IPS DF 6.9 (cell line): Measurements from ENCODE around the gene EIF4G3.

ENCODE experiments used
- DNase-seq: peaks from one replicate; pipeline ENCODE4 v3.0.0-alpha.2; 2013; ENCODE audit warnings: low read depth, low spot score
- H3K27ac ChIP-seq: one replicate; pipeline ENCODE4 v1.5.1; 2013; ENCODE audit warnings: low read length, control low read depth
- H3K27me3 ChIP-seq: 2 replicates; pipeline ENCODE4 v1.6.1; 2013; ENCODE audit warnings: mild to moderate bottlenecking, low read length; ENCODE audit not compliant: control insufficient read depth, insufficient read depth
- H3K36me3 ChIP-seq: 2 replicates; pipeline ENCODE4 v1.6.1; 2013; ENCODE audit warnings: low read length; ENCODE audit not compliant: control insufficient read depth, insufficient read depth
- H3K4me1 ChIP-seq: 2 replicates; pipeline ENCODE4 v1.6.1; 2013; ENCODE audit warnings: low read length; ENCODE audit not compliant: control insufficient read depth, insufficient read depth
- H3K4me3 ChIP-seq: 2 replicates; pipeline ENCODE4 v1.5.1; 2013; ENCODE audit warnings: mild to moderate bottlenecking, low read length
- H3K9me3 ChIP-seq: 2 replicates; pipeline ENCODE4 v1.6.1; 2013; ENCODE audit warnings: low read length, inconsistent platforms; ENCODE audit not compliant: control insufficient read depth, insufficient read depth
- WGBS: extraction: QIAGEN DNeasy Blood & Tissue Kit; methylation state at CpG from one replicate; pipeline ENCODE4 v1.1.7; 2013; ENCODE audit warnings: mixed read lengths, missing lambda C conversion rate; ENCODE audit not compliant: insufficient read length, insufficient coverage; 5-methylcytosine and 5-hydroxymethylcytosine counted together

Gene EIF4G3

DNA sequence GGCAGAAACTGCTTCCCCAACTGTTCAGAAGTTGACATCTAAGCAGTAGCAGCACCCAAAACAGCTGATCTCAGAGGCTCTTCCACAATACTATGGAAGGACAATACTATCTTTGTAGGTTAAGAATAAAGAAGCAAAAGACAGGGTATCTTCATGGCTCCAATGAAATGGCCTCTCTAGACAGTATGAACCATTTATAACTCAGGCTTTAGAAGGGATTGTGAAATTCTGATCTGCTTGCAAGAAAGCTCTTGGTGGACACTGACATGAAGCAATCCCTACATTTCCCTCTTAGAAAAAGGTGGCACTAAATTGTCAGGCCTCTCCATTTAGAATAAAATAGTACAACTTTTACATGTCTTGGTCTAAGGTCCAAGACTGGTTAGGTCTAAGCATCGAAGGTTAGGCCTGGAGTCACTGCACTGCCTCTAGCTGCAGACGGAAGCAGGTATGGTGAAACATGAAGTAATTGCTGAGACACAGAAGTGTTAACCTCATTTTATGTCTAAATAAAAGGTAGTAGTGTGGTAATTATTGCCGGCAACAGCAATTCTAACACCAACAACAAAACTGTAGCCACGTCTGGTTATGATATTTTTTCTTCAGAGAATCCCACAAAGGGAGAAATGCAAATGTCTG lies 339.0 kb downstream of the EIF4G3 start:
- no peak for DNase-seq
- Histone ChIP-seq H3K4me3 (no peak overlapping the region), H3K4me1 (no peaks in the 10 kb centered on the region), H3K27ac (no peak overlapping the region), H3K9me3 (no peaks in the 10 kb centered on the region), H3K27me3 (no peaks in the 10 kb centered on the region), H3K36me3 (no peaks in the 10 kb centered on the region; the same call in 1 of the 2 replicates)
- WGBS: no CpG with 5 or more reads among the region's 4 CpGs

- no CpG with 5 or more reads among the region's 4 CpGs for WGBS
- H3K36me3 ChIP-seq: no peaks in the 10 kb centered on the region; the same call in 1 of the 2 replicates
- no peak for DNase-seq
Measured at GRCh38 chr1:20836230-20836629, 340.5 kb downstream of the EIF4G3 start.

DNA sequence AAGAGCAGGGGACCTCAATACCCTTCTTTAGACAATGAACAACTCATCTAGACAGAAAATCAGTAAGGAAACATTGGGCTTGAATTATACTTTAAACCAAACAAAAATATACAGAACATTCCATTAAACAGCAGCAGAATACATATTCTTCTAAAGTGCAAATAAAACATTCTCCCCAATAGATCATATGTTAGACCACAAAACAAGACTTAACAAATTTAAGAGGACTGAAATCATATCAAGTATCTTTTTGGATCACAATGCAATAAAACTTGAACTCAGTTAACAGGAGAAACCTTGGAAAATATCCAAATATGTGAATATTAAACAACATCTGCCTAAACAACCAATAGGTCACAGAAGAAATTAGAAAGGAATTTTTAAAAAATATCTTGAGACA lies 341.9 kb downstream of the EIF4G3 start:
- no peaks in the 10 kb centered on the region for H3K4me1 ChIP-seq
- no peak overlapping the region for H3K4me3 ChIP-seq
- no peaks in the 10 kb centered on the region for H3K9me3 ChIP-seq
- no peaks in the 10 kb centered on the region for H3K27me3 ChIP-seq
- no peak overlapping the region for H3K27ac ChIP-seq
- DNase-seq: no peak
- H3K36me3 ChIP-seq: no peaks in the 10 kb centered on the region

More at GRCh38 chr1:20836230-20836629, 340.5 kb downstream of the EIF4G3 start:
- Histone ChIP-seq H3K9me3 (no peaks in the 10 kb centered on the region), H3K27ac (no peak overlapping the region), H3K4me1 (no peaks in the 10 kb centered on the region), H3K4me3 (no peak overlapping the region), H3K27me3 (no peaks in the 10 kb centered on the region)

DNA sequence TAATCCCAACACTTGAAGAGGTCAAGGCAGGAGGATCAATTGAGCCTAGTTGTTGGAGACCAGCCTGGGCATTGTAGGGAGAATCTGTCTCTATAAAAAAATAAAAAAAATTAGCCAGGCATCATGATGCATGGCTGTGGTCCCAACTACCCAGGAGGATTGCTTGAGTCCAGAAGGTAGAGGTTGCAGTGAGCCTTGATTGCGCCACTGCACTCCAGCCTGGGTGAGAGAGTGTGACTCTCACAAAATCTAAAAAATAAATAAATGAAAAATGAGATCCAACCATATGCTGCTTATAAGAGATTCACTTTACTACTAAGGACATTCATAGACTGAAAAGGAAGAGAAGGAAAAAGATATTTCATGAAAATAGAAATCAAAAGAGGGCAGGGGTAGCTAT lies 342.5 kb downstream of the EIF4G3 start:
- no peaks in the 10 kb centered on the region for H3K4me1 ChIP-seq
- H3K27ac ChIP-seq: no peak overlapping the region
- no peak overlapping the region for H3K4me3 ChIP-seq
- H3K36me3 ChIP-seq: no peaks in the 10 kb centered on the region
- no peaks in the 10 kb centered on the region for H3K27me3 ChIP-seq
- no CpG with 5 or more reads among the region's 1 CpG for WGBS
- no peak for DNase-seq
- H3K9me3 ChIP-seq: no peaks in the 10 kb centered on the region

- WGBS: no CpG with 5 or more reads among the region's 2 CpGs
- H3K4me3 ChIP-seq: no peak overlapping the region
- no peaks in the 10 kb centered on the region for H3K27me3 ChIP-seq
- no peaks in the 10 kb centered on the region for H3K4me1 ChIP-seq
- no peaks in the 10 kb centered on the region for H3K9me3 ChIP-seq
- no peaks in the 10 kb centered on the region for H3K36me3 ChIP-seq
- no peak overlapping the region for H3K27ac ChIP-seq
- DNase-seq: no peak
Measured at GRCh38 chr1:20830378-20830777, 346.3 kb downstream of the EIF4G3 start.

DNA sequence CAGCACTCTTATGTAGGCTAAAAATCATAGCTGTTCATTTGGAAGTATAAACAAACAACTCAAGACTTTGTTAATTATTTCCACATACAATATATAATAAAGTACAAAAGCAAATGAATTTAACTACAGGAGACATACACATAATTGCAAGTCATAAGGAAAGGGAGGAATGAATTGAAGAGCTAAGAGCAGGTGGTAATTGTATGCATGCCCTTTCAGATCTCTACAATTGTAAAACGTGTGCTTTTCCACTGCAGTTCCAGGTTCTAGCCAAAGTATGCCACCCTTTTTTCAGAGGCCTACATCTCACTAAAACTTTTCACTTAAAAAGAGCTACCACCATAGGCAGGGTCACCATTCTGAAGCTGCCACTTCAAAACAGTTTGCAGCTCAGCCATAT lies 346.8 kb downstream of the EIF4G3 start:
- Histone ChIP-seq H3K9me3 (no peaks in the 10 kb centered on the region), H3K4me3 (no peak overlapping the region), H3K27me3 (no peaks in the 10 kb centered on the region), H3K4me1 (no peaks in the 10 kb centered on the region), H3K36me3 (no peaks in the 10 kb centered on the region), H3K27ac (no peak overlapping the region)
- no CpG with 5 or more reads among the region's 1 CpG for WGBS
- DNase-seq: no peak

DNA sequence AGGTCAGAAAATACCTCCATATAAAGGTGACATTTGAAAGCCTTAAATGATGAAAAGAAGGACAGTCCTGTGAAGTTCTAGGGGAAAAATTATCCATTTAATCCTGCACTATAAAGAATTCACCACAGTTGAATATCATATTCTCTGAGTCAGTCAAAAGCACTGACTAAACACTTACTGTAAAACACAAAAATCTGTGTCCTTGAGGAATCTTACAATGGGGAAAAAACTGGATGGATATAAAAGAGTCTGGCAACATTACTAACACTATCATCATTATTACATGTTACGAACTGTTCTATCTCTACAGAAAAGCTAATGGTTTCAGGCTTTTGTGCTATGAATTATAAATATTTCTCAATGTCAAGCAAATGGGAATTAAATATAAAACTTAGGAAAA lies 347.2 kb downstream of the EIF4G3 start:
- Histone ChIP-seq H3K27me3 (no peaks in the 10 kb centered on the region), H3K27ac (no peak overlapping the region), H3K4me3 (no peak overlapping the region), H3K9me3 (no peaks in the 10 kb centered on the region), H3K4me1 (no peaks in the 10 kb centered on the region), H3K36me3 (no peaks in the 10 kb centered on the region)
- no peak for DNase-seq
- WGBS: no CpG with 5 or more reads among the region's 1 CpG

DNA sequence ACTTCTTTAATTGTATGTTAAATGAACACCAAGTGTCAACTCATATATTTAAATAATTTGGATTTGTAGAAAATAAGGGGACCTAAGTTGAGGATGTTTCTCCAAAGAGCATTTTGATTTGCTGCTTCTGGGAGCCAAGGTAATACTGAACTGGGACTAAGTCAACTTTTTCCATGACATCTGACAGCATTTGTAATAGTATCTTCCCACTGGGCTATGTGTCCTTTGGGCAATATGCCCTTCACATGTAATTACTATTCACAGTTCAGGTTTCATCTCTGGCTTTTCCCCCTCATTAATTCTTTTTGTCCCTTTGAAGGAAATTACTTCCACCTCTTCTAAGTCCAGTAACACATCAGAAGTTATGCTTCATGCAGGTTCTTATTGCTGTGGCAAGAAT lies 352.9 kb downstream of the EIF4G3 start:
- no peak for DNase-seq
- no peaks in the 10 kb centered on the region for H3K36me3 ChIP-seq
- no peak overlapping the region for H3K4me3 ChIP-seq
- no peak overlapping the region for H3K27ac ChIP-seq
- no peaks in the 10 kb centered on the region for H3K27me3 ChIP-seq
- H3K4me1 ChIP-seq: no peaks in the 10 kb centered on the region
- no peaks in the 10 kb centered on the region for H3K9me3 ChIP-seq

GRCh38 chr1:20821466-20821865 lies 355.2 kb downstream of the EIF4G3 start:
- H3K27ac ChIP-seq: no peak overlapping the region
- no peak for DNase-seq
- WGBS: no CpG with 5 or more reads among the region's 2 CpGs

GRCh38 chr1:20819818-20820217 lies 356.9 kb downstream of the EIF4G3 start:
- no peaks in the 10 kb centered on the region for H3K36me3 ChIP-seq
- H3K9me3 ChIP-seq: no peaks in the 10 kb centered on the region
- H3K27me3 ChIP-seq: no peaks in the 10 kb centered on the region
- no CpG with 5 or more reads among the region's 5 CpGs for WGBS
- H3K4me1 ChIP-seq: no peaks in the 10 kb centered on the region
- no peak overlapping the region for H3K4me3 ChIP-seq
- no peak overlapping the region for H3K27ac ChIP-seq
- no peak for DNase-seq

More at GRCh38 chr1:20821466-20821865, 355.2 kb downstream of the EIF4G3 start:
- Histone ChIP-seq H3K4me3 (no peak overlapping the region), H3K27me3 (no peaks in the 10 kb centered on the region), H3K36me3 (no peaks in the 10 kb centered on the region), H3K4me1 (no peaks in the 10 kb centered on the region), H3K9me3 (no peaks in the 10 kb centered on the region)

DNA sequence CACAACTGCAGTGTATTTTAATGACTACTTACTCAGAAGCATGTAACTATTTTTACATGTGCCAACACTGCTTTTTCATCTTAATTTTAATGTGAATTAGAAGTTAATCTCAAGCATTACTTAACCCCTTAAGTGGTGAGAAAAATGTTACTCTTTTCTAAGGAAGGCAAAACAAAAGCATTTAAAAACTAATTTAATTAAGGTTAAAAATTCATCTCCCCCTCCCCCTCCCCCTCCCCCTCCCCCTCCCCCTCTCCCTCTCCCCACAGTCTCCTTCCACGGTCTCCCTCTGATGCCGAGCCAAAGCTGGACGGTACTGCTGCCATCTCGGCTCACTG lies 362.2 kb downstream of the EIF4G3 start:
- Histone ChIP-seq H3K36me3 (no peaks in the 10 kb centered on the region; the same call in 1 of the 2 replicates), H3K4me1 (no peaks in the 10 kb centered on the region), H3K27me3 (no peaks in the 10 kb centered on the region), H3K4me3 (no peak overlapping the region), H3K9me3 (no peaks in the 10 kb centered on the region), H3K27ac (no peak overlapping the region)
- no CpG with 5 or more reads among the region's 4 CpGs for WGBS
- no peak for DNase-seq
